GM12892 (cell line): Measurements from ENCODE around the gene PRSS33.

Experiments used
- POLR2A ChIP-seq: IDR thresholded peaks from 2 replicates; pipeline ENCODE4 v1.6.1; 2011; ENCODE audit warnings: low read depth, low read length, control low read depth
- POLR2AphosphoS5 ChIP-seq: IDR thresholded peaks from 2 replicates; pipeline ENCODE4 v1.6.1; 2011; ENCODE audit warnings: low read depth, low read length, control low read depth
- TAF1 ChIP-seq: IDR thresholded peaks from 2 replicates; pipeline ENCODE4 v1.6.1; 2011; ENCODE audit warnings: low read depth, mild to moderate bottlenecking, control low read depth, low read length, borderline replicate concordance

GRCh38 chr16:2751577-2752034 lies 35.8 kb downstream of the PRSS33 start:
- no peak for TF ChIP-seq TAF1
- TF ChIP-seq POLR2A = peak; percentile 36; the same call in 1 of the 2 replicates
- no peak; the same call in 1 of the 2 replicates for TF ChIP-seq POLR2AphosphoS5
